SK-N-SH treated with all-trans-retinoic acid at 6 μM for 48 hours (cell line): ENCODE measurements around the gene N4BP2.

Source experiments
- ATAC-seq: fragments of 200-7000 bp; cut with Tn5 transposase; 3 replicates; pipeline ENCODE4 v1.9.1; 2020; ENCODE audit warnings: mild to moderate bottlenecking, moderate library complexity
- ARNTL ChIP-seq: fragments of 450-650 bp; formaldehyde crosslinking; IDR thresholded peaks from 2 replicates; pipeline ENCODE4 v1.5.0; 2020; ENCODE audit warnings: low read depth, mild to moderate bottlenecking, moderate library complexity, borderline replicate concordance
- BACH2 ChIP-seq: fragments of 250-450 bp; sonication (Bioruptor Pico); IDR thresholded peaks from 2 replicates; pipeline ENCODE4 v1.9.0; 2021; ENCODE audit warnings: mild to moderate bottlenecking, borderline replicate concordance
- CREB5 ChIP-seq: fragments of 250-450 bp; sonication (Bioruptor Pico); IDR thresholded peaks from 2 replicates; pipeline ENCODE4 v1.5.1; 2020; ENCODE audit warnings: low read depth, mild to moderate bottlenecking, moderate library complexity
- CSDC2 ChIP-seq: fragments of 250-450 bp; sonication (Bioruptor Pico); IDR thresholded peaks from 2 replicates; pipeline ENCODE4 v1.5.0; 2020; ENCODE audit warnings: mild to moderate bottlenecking, moderate library complexity
- CSRNP3 ChIP-seq: fragments of 250-450 bp; sonication (Bioruptor Pico); IDR thresholded peaks from 2 replicates; pipeline ENCODE4 v1.5.1; 2021; ENCODE audit warnings: mild to moderate bottlenecking, moderate library complexity
- ESRRG ChIP-seq: fragments of 250-450 bp; sonication (Bioruptor Pico); IDR thresholded peaks from 2 replicates; pipeline ENCODE4 v1.6.1; 2021; ENCODE audit warnings: mild to moderate bottlenecking
- OSR1 ChIP-seq: fragments of 250-450 bp; sonication (Bioruptor Pico); IDR thresholded peaks from 2 replicates; pipeline ENCODE4 v1.8.0; 2022; ENCODE audit warnings: moderate library complexity, mild to moderate bottlenecking, inconsistent platforms
- POU6F1 ChIP-seq: fragments of 250-450 bp; sonication (Bioruptor Pico); IDR thresholded peaks from 2 replicates; pipeline ENCODE4 v1.8.0; 2021; ENCODE audit warnings: low read depth, mild to moderate bottlenecking, moderate library complexity, borderline replicate concordance
- PPARA ChIP-seq: fragments of 250-450 bp; sonication (Bioruptor Pico); IDR thresholded peaks from 2 replicates; pipeline ENCODE4 v1.5.0; 2020; ENCODE audit warnings: mild to moderate bottlenecking, borderline replicate concordance
- RARB ChIP-seq: fragments of 250-450 bp; sonication (Bioruptor Pico); IDR thresholded peaks from 2 replicates; pipeline ENCODE4 v1.8.0; 2021; ENCODE audit warnings: mild to moderate bottlenecking, moderate library complexity
- SNAI2 ChIP-seq: fragments of 250-450 bp; sonication (Bioruptor Pico); IDR thresholded peaks from 2 replicates; pipeline ENCODE4 v1.5.0; 2020; ENCODE audit warnings: mild to moderate bottlenecking, moderate library complexity
- TCF4 ChIP-seq: fragments of 250-450 bp; sonication (Bioruptor Pico); IDR thresholded peaks from 2 replicates; pipeline ENCODE4 v1.8.0; 2021; ENCODE audit warnings: mild to moderate bottlenecking, moderate library complexity, borderline replicate concordance
- TSHZ2 ChIP-seq: fragments of 250-450 bp; sonication (Bioruptor Pico); IDR thresholded peaks from 2 replicates; pipeline ENCODE4 v1.5.0; 2020; ENCODE audit warnings: mild to moderate bottlenecking, moderate library complexity
- ZC3H10 ChIP-seq: fragments of 250-450 bp; sonication (Bioruptor Pico); IDR thresholded peaks from 2 replicates; pipeline ENCODE4 v1.5.1; 2021; ENCODE audit warnings: mild to moderate bottlenecking, moderate library complexity
- ZFP3 ChIP-seq: fragments of 250-450 bp; sonication (Bioruptor Pico); IDR thresholded peaks from 2 replicates; pipeline ENCODE4 v1.5.0; 2020; ENCODE audit warnings: mild to moderate bottlenecking, moderate library complexity
- ZFP30 ChIP-seq: fragments of 450-650 bp; formaldehyde crosslinking; IDR thresholded peaks from 2 replicates; pipeline ENCODE4 v1.5.0; 2022; ENCODE audit warnings: mild to moderate bottlenecking, moderate library complexity
- ZNF565 ChIP-seq: fragments of 450-650 bp; formaldehyde crosslinking; conservative IDR thresholded peaks from 2 replicates; pipeline ENCODE4 v1.5.0; 2020; ENCODE audit warnings: low read depth, mild to moderate bottlenecking, moderate library complexity
- ZNF70 ChIP-seq: fragments of 450-650 bp; formaldehyde crosslinking; IDR thresholded peaks from 2 replicates; pipeline ENCODE4 v1.5.0; 2020; ENCODE audit warnings: mild to moderate bottlenecking, moderate library complexity
- ZNF8 ChIP-seq: fragments of 450-650 bp; formaldehyde crosslinking; IDR thresholded peaks from 2 replicates; pipeline ENCODE4 v1.5.0; 2020; ENCODE audit warnings: mild to moderate bottlenecking, moderate library complexity

The N4BP2 gene

GRCh38 chr4:40118861-40119260, 62.2 kb downstream of the N4BP2 start (continued):
- TF ChIP-seq CREB5 (CRISPR knock-in tag) (no peak), OSR1 (no peak), CSRNP3 (CRISPR knock-in tag) (no peak), ZFP3 (no peak)

GRCh38 chr4:40119344-40119743, 62.7 kb downstream of the N4BP2 start:
- ATAC-seq: no peak
- TF ChIP-seq ZNF8: no peak
- no peak for TF ChIP-seq OSR1
- no peak for TF ChIP-seq ZC3H10 (CRISPR knock-in tag)
- TF ChIP-seq SNAI2 (CRISPR knock-in tag): no peak
- TF ChIP-seq ESRRG (CRISPR knock-in tag): no peak
- TF ChIP-seq BACH2 (CRISPR knock-in tag): no peak
- no peak for TF ChIP-seq TCF4 (CRISPR knock-in tag)
- TF ChIP-seq POU6F1 (CRISPR knock-in tag): no peak
- no peak for TF ChIP-seq ZNF565 (CRISPR knock-in tag)

GRCh38 chr4:40121515-40121914, 64.9 kb downstream of the N4BP2 start:
- peak; percentile 97 for ATAC-seq
- TF ChIP-seq POU6F1 (CRISPR knock-in tag) (no peak), ESRRG (CRISPR knock-in tag) (no peak), ZNF565 (CRISPR knock-in tag) (no peak), CSDC2 (CRISPR knock-in tag) (no peak), TSHZ2 (no peak), RARB (CRISPR knock-in tag) (no peak), ZFP3 (no peak), ARNTL (CRISPR knock-in tag) (no peak), ZC3H10 (CRISPR knock-in tag) (no peak), ZNF70 (CRISPR knock-in tag) (no peak), CSRNP3 (CRISPR knock-in tag) (no peak), ZFP30 (CRISPR knock-in tag) (no peak), PPARA (CRISPR knock-in tag) (no peak), TCF4 (CRISPR knock-in tag) (no peak), BACH2 (CRISPR knock-in tag) (no peak)
